ENCODE measurements around the gene SECISBP2. TPM values are rescaled to one million over a fixed set of nuclear protein-coding genes. Genes with fewer than 3 reads are reported as not detected.

Gene SECISBP2
- total RNA-seq, 1 donor from 2014 or later = 26.4 TPM

DNA sequence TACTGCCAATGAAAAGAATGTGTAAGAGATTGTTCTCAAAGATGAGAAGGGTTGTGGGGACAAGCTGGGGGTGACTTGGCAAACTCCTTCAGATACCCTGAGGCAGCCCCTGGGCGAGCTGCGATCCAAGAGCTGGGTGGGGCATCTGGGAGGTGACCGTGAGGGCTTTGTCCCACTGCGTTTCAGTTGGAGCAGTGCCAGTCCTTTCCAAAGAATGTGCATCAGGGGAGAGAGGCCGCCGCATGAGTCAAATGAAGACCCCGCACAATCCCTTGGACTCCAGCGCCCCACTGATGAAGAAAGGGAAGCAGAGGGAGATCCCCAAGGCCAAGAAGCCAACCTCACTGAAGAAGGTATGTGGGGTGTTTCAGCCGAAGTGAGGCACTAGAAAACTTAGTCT is 28.4 kb downstream of the SECISBP2 start:
- no peak for DNase-seq (ENCODE audit: low read depth)

DNA sequence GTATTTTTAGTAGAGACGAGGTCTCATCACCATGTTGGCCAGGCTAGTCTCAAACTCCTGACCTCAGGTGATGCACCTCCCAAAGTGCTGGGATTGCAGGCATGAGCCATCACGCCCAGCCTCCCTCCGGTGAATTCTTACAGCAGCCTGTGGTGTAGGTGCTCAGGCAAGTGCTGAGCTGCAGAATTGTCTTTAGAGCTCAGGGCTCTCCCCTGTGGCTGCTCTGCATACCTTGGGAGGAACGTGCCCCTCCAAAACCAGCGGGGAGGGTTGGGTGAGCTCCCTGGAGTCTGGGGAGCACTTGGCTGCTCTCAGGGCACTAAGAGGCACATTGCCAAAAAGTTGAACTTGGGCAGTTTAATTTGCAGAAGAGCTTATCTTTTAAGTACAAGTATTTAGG is 29.4 kb downstream of the SECISBP2 start:
- no peak for DNase-seq (ENCODE audit: low read depth)

DNA sequence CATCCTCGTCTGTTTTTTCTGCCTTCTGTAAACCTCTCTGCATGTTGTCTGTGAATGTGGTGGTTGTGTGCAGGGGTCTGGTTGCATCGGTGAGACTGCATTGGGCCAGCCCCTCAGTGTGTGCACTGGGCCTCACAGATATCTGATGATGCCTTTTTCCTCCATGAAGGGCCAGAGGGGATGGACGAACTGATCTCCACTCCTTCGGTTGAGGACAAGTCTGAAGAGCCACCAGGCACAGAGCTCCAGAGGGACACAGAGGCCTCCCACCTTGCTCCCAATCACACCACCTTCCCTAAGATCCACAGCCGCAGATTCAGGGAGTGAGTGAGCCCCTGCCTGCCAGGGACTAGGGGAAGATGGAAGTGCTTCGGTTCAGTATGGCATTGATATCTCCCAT is 31.3 kb downstream of the SECISBP2 start:
- no peak for DNase-seq (ENCODE audit: low read depth)

DNA sequence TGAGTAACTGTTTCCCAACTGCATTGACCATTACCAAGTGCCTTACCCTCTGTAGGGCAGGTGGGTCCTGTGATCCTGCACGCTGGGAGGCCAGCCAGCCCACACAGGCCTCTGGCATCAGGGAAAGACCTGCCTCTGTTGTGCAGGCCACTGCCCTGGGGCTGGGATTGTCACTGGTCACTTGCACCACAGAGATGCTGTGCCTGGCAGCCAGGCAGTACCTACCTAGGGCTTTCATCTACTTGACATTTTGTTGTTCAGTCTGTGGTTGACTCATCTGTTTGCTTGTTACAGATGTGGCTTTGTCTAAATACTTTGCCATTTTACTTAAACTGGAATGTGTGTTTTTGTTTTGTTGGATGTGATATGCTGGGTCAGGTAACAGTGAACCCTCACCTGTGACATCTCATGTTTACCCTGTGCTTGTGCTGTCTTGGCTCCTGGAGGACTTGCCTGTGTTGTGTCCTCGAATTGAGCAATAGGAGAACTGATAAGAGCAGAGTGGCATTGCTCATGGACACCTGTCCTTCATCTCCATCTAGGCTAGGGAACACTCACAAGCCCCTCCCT is 32.8 kb downstream of the SECISBP2 start:
- DNase-seq (ENCODE audit: low read depth) = no peak

DNA sequence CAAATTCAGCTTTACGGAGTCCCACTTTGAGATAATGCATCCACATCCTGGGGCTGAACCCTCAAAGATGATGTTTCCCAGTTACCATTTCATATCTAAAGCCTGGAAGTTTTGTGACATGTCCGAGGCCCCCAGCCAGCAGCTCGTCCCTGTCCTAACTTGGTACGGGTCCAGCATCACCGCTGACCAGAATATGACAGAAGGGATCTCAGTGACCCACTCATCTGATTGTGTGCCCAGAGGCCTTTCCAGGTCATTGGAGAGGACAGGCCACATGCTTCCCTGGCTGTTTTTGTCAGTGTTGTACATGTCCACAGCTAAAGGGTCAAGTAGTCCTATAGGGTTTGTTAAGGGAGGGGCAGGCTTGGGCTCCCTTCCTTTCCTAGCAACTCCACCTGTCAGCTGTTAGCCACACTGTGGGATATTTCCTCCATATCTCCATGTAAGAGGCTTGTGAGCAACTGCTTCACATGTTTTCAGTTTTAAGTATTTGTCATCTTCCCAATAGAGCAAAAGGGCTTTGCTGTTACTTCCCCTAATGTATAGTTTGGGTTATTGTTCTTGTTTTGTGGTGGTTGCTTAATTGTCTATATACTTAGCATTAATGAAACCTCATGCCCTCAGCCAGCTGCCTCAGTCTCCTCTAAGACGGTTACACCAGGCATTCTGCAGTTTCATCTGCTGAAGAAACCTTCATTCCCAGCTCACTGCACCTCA is 33.4 kb downstream of the SECISBP2 start:
- peak; percentile 29 for DNase-seq (ENCODE audit: low read depth)

DNA sequence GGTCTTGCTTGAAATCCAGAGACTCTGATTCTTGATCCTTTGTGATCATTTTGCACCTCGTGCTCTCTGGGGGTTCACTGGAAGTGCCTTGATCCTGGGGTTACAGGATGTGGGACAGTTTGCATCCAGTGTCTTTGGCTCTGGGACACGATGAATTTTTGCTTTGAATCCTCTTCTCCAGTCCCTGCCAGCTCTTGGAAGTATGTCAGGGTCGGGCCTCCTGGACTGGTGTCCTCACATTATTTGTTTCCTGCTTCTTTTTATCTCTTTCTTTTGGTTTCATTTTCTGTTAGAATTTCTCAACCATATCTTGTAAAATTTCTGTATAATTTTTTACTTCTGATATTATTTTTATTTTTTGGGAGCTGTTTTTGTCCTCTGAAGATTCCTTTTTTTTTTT is 34.2 kb downstream of the SECISBP2 start:
- no peak for DNase-seq (ENCODE audit: low read depth)

DNA sequence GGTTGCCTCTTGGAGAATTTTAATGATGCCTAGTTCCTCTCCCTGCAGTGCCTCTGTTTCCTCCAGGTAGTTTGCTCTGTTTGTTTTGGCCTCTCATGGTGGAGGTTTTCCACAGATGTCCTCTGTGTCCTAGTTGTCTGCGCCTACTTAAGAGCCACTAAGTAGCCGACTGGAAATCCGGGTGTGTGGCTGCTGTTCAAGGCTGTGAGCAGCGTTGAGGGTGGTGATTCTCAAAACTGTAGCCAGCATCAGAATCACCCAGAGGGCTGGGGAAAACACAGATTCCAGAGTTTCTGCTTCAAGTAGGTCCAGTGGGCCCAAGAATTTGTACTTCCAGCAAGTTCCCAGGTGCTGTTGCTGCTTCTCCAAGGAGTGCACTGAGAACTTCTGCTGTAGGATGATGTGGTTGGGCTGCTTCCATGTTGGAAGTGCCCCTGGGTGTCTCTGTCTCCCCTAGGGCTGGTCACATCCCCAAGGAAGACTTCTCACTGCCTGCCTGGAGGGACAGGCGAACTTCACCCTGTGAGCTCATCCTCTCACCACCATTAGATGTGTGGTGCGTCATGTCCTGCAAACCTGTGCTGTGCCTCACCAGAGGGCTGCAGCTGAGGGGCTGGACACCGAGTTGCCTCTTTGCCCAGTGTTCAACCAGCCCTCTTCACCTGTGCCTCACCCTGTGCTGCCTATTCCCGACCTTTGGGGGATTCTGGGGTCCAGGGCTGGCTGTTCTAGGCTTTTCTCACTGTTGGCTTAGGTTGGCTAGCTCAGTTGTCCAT is 34.8 kb downstream of the SECISBP2 start:
- no peak for DNase-seq (ENCODE audit: low read depth)

DNA sequence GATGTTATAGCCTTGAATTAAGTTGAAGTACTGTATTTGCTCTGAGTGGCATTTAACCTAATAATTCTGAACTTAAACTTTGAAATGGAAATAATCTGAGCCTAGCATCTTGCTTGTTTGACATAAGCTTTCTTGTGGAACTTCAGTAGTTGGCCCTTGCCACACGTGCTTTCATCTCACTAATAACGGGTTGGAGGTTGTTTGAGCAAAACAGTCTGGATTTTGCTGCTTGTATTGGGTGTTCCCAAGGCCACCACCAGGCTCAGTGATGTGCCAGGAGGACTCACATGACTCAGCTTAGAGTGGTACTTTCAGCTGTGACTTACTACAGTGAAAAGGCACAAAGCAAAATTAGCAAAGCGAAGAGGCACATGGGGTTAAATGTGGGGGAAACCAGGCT is 35.7 kb downstream of the SECISBP2 start:
- DNase-seq (ENCODE audit: low read depth) = no peak

DNA sequence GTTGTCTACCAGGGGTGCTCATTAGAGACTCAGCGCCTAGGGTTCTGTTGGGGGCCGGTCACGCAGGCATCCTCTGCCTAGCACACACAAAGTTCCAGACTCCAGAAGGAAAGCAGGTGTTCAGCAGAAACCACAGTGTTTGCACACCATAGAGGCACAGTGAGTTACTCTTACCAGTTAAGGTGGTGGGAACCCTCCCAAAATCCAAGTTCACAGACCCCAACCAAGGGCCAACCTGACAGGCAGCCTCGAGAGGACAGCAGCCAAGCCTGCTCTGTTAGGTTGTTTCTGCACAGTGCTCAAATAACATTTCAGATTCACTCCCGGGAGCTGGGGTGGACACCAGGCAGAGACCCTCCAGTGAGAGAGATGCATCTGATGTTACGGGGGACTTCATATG is 36.2 kb downstream of the SECISBP2 start:
- DNase-seq (ENCODE audit: low read depth) = no peak

DNA sequence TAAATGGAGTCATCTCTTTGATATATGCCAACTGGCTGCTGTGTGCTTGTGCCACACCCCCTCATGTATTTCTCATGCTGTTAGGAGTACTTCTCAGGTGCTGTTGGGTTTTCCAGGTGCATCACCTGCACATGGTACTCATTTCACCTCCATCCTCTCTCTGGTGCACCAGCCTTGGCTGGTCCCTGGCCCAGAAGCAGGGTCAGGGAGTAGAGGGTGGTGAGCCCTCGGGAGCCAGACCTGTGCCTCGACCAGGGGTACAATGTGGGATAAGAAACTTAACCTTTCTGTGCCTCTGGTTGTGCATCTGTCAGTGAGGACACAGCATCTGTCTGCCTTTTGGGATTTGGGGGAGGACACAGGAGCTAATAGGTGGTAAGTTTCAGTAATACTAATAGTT is 38.5 kb downstream of the SECISBP2 start:
- DNase-seq (ENCODE audit: low read depth) = no peak

DNA sequence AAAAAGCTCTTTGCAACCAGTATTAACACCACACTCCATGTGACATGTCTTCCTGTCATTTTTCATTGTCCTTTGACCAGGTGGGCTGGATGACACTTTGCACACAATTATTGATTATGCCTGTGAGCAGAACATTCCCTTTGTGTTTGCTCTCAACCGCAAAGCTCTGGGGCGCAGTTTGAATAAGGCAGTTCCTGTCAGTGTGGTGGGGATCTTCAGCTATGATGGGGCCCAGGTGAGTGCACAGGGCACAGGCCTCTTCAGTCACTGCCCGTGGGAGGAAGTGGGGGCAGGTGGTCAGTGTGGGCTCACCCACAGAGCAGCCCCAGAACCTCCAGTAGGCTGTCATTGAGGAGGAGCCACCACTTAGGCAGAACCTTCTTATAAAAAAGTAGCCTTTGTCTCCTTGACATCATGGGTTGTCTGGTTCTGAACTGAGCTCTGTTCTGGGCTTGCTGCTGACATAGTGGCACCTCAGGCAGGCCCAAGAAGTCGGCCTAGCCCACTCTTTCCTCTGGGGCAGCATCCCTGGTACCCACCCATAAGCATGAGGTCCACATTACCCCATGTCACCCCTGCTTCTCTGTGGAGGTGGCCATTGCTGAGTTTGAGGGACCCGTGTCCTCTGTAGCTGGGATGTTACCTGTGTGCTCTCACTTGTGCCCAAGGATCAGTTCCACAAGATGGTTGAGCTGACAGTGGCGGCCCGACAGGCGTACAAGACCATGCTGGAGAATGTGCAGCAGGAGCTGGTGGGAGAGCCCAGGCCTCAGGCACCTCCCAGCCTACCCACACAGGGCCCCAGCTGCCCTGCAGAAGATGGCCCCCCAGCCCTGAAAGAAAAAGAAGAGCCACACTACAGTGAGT is 39.3 kb downstream of the SECISBP2 start:
- no peak for DNase-seq (ENCODE audit: low read depth)

DNA sequence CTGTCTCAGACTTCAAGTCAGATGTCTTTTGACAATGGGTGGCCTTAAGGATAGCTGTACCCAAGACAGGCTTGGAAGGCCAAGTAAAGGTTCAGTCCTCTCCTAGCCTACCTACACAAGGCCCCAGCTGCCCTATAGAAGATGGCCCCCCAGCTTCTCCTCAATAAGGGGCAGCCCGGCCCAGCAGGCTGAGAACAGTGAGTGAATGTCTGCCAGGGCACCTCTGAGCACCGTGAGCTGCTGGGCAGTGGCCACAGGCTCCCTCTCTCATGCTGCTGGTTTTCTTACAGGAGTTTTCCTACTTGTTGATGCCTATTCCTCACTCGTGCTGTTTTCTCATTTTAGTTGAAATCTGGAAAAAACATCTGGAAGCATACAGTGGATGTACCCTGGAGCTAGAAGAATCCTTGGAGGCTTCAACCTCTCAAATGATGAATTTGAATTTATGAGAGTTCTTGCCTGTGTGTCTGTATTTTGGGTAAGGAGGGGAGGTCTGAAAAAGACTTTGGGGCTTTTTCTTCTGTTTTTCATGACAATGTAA is 40.1 kb downstream of the SECISBP2 start:
- no peak for DNase-seq (ENCODE audit: low read depth)

DNA sequence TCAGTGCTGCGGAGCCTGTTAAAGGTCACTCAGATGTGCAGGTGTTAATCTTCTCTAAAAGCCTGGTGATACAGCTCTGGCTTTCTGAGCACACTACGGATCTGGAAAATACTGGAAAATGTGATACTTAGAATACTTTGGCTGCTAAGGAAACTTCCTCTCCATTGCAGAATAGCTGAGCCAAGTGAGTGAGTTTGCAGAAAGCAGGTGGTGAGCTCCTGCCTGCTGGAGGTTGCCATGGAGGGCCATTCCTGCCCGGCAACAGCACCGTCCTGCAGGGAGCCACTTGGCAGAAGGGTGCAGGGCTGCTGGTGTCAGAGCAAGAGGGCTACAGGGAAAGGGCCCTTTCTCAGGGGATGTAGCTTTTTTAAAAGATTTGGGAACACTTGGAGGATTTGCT is 40.7 kb downstream of the SECISBP2 start:
- peak; percentile 14 for DNase-seq (ENCODE audit: low read depth)

DNA sequence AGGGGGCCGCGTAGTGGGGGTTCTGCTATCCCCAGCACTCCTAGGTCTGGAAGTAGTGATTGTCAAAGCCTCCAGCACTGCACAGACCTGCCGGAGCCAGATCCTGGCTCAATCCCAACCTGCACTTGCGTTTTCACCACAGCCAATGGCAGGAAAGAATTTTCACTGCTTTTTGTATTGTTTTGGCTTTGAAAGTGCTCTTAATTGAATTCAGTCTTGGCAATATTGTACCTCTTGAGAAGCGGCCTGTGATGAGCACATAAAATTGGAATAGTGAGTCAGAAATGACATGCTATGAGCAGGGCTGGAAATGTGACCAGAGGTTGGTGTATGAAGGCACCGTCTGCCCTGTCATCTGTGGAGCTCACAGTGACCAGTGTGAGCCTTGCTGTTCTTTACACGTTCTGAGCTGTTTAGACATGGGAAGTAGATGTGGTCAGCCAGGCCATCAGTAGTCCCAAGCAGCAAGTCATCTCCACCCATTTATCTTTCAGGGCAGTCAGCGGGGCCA is 41.5 kb downstream of the SECISBP2 start:
- no peak for DNase-seq (ENCODE audit: low read depth)

DNA sequence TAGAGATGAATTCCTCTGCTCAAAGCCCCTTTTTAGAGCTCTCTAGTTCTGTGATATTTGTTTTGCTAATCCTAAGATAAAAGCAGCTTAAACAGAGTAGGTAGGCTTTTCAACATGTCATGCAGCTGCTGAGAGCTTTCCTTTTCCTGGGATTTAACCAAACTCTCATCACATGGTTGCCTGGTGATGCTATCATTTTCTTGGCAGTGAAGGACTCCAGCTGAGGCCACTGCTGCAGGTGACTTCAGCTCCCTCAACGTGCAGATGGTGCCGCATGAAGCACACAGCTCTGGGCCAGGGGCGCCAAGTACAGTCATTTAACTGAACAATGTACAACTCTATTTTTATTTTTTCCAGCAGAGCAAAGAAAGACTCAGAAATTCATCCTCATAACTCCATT is 42.2 kb downstream of the SECISBP2 start:
- DNase-seq (ENCODE audit: low read depth) = no peak

DNA sequence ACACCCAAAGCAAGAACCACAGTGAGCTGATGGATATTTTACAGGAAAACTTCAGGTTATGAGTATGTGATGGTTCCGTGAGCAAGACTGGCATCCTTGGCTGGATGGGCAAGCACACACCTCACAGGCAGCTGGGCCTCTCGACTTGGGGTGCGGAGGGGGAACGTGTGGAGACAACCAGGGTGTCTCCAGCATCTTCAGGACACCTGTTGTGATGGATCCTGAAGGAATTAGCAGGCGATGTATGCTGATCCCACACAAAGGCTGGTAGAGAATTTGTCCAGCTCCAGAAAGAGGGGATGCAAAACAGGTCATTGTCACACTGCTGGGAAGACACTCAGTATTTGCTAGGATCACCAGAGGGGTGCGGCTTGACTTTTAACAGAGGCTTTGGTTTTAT is 42.7 kb downstream of the SECISBP2 start:
- DNase-seq (ENCODE audit: low read depth) = no peak

DNA sequence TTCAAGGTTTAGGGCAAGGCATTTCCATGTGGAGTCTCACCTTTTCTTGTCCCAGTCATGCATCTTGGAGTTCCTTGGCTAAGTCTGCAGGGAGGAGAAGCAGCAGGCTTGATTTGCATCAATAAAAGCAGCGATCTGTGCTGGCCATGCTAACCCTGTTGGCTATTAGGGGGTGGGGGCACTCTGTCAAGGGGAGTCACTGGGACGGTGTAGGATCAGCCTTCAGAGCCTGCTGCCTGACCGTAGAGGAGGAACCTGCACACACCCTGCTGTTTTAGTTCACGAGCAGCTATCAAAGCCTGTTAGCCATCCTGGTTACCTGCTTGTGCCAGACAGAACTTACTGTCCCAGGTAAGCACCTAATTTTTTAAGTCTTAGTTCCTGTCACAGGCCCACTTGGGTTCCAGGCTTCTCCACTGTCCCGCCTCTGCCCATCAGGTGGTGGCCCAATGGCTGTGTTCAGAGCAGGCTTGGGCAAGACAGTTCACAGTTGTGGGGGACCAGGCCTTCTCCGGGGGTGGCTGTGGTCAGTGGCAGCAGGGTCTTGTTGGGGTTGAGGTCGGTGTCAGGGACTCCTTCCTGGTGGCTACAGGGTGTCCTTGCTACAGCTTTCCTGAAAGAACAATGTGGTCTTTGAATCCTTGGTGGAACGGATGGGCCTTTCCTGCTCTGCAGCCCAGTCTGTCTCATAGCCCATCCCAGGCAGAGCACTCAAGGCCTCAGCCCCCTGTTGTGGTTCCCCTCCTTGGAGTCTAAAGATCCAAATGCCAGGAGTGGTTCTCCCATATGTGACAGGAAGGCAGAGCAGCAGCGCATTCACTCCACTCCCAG is 43.7 kb downstream of the SECISBP2 start:
- DNase-seq (ENCODE audit: low read depth) = no peak

DNA sequence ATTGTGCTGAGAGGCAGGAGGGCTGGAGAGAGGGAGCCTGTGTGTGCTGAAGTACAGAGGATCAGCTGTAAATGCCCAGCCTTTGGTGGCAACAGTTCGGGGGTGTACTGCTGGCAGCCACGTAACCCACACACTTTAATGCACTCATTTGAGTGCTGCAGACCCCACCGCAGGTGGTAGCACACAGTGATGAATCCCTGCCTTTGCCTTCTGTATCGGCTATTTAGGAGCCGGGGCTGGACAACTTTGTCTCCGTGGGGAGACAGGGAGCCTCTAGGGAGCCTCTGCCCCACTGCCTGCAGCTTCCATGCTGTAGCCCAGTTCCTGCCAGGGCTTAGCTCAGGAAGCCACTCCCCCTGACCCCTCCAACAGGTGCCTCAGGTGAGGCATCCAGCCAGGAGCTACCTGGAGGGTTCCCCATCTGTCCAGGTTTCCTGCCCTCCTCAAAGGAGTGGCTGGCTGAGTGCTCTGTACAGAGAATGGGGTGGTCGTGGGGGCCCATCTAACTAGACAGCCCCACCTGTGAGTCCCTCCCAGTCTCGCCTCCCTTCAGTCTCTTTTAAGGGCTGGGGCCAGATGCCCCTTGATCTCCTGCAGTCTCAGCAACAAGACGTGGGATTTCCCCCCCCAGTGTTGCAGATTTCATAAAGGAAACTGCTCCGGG is 44.5 kb downstream of the SECISBP2 start:
- no peak for DNase-seq (ENCODE audit: low read depth)

DNA sequence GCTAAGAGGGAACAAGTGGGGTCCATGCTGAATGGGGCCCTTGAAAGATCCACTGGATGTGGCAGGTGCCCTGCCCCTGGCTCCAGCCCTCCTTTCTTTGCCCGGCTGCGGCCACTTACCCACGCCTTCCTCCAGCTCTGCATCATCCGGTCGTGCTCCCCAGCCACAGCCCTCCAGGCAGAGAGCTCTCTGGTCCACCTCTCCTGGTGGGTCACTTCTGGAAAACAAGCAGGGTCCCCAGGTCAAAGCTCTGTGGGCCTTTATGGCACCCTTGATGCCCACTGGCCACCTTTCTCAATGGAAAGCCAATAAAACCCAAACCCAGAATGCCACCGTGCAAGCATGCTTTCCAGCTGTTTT is 45.0 kb downstream of the SECISBP2 start:
- no peak for DNase-seq (ENCODE audit: low read depth)

Data from myocyte (in vitro differentiated cells).